Right atrium auricular region (tissue), 2 donors: ENCODE data around the gene SEPTIN11. TPM values are rescaled to one million over a fixed set of nuclear protein-coding genes. Genes with fewer than 3 reads are reported as not detected.

ENCODE experiments used
- DNase-seq: peaks from one replicate; pipeline ENCODE4 v3.0.0-alpha.2; 2019; ENCODE audit warnings: low spot score
- H3K27ac ChIP-seq, 2 donors: fragments of 200-600 bp; sonication (generic); 1 replicate in 1 of 2; 2 replicates in 1 of 2; pipeline ENCODE4 v1.5.1; 2016 to 2019
- H3K27me3 ChIP-seq, 2 donors: fragments of 200-600 bp; sonication (generic); one replicate each; pipeline versions ENCODE4 v1.5.1 to v1.6.0; 2017 to 2019
- H3K36me3 ChIP-seq: fragments of 200-600 bp; sonication (generic); one replicate; pipeline ENCODE4 v1.5.1; 2016
- H3K4me1 ChIP-seq, 2 donors: fragments of 200-600 bp; sonication (generic); one replicate each; pipeline versions ENCODE4 v1.5.1 to v1.6.0; 2017 to 2019
- H3K4me3 ChIP-seq, 2 donors: fragments of 200-600 bp; sonication (generic); 1 replicate in 1 of 2; 2 replicates in 1 of 2; pipeline ENCODE4 v1.5.1; 2017 to 2019; ENCODE audit warnings: mild to moderate bottlenecking in 1 of 2, moderate library complexity in 1 of 2
- H3K9me3 ChIP-seq, 2 donors: fragments of 200-600 bp; sonication (generic); one replicate each; pipeline ENCODE4 v1.5.1; 2019
- CTCF ChIP-seq, 2 donors: fragments of 200-600 bp; sonication (generic); IDR thresholded peaks; one replicate each; pipeline ENCODE4 v1.5.1; 2019; ENCODE audit warnings: antibody characterized with exemption in 2 of 2
- total RNA-seq, 2 donors: library from RNA; depleted of rRNA; stranded (reverse); fragments of >200 nt; gene quantifications; one replicate each; pipeline ENCODE4 v1.1.0, GENCODE V29; 2016

Gene SEPTIN11
- total RNA-seq, 2 donors from 2014 or later: 34.9 to 59.0 TPM

GRCh38 chr4:76989391-76990061 lies 40.0 kb downstream of the SEPTIN11 start:
- Histone ChIP-seq H3K4me3 (no peak overlapping the region), H3K27ac (no peak overlapping the region), H3K4me1 (peaks cover 0 to 38% of the 10 kb centered on the region in 2 donors), H3K36me3 (no peaks in the 10 kb centered on the region), H3K27me3 (no peaks in the 10 kb centered on the region), H3K9me3 (no peaks in the 10 kb centered on the region)
- TF ChIP-seq CTCF (IDR thresholded peaks at IDR 0.05): no peak
- DNase-seq: no peak

- no peak overlapping the region for H3K27ac ChIP-seq
- no peak for DNase-seq
- H3K4me1 ChIP-seq: peaks cover 0 to 28% of the 10 kb centered on the region in 2 donors
- H3K27me3 ChIP-seq: no peaks in the 10 kb centered on the region
- H3K4me3 ChIP-seq: no peak overlapping the region
- no peaks in the 10 kb centered on the region for H3K36me3 ChIP-seq
- H3K9me3 ChIP-seq: no peaks in the 10 kb centered on the region
- no peak for TF ChIP-seq CTCF (IDR thresholded peaks at IDR 0.05)
Observed at GRCh38 chr4:76990288-76991080, 40.9 kb downstream of the SEPTIN11 start.

GRCh38 chr4:76991161-76991660 lies 41.7 kb downstream of the SEPTIN11 start:
- H3K27me3 ChIP-seq: no peaks in the 10 kb centered on the region
- no peak overlapping the region for H3K4me3 ChIP-seq
- no peak for TF ChIP-seq CTCF (IDR thresholded peaks at IDR 0.05)
- peaks cover 0 to 21% of the 10 kb centered on the region in 2 donors for H3K4me1 ChIP-seq
- H3K9me3 ChIP-seq: no peaks in the 10 kb centered on the region
- DNase-seq: no peak
- H3K36me3 ChIP-seq: no peaks in the 10 kb centered on the region
- H3K27ac ChIP-seq: no peak overlapping the region

GRCh38 chr4:76993787-76994641 lies 44.5 kb downstream of the SEPTIN11 start:
- Histone ChIP-seq H3K27me3 (no peaks in the 10 kb centered on the region), H3K27ac (no peak overlapping the region), H3K4me1 (peaks cover 0 to 13% of the 10 kb centered on the region in 2 donors), H3K9me3 (no peaks in the 10 kb centered on the region), H3K4me3 (no peak overlapping the region), H3K36me3 (no peaks in the 10 kb centered on the region)
- no peak for DNase-seq
- no peak for TF ChIP-seq CTCF (IDR thresholded peaks at IDR 0.05)

- Histone ChIP-seq H3K4me3 (no peak overlapping the region), H3K27ac (no peak overlapping the region), H3K9me3 (no peaks in the 10 kb centered on the region), H3K36me3 (no peaks in the 10 kb centered on the region), H3K4me1 (peaks cover 0 to 13% of the 10 kb centered on the region in 2 donors), H3K27me3 (no peaks in the 10 kb centered on the region)
- no peak for TF ChIP-seq CTCF (IDR thresholded peaks at IDR 0.05)
- no peak for DNase-seq
Observed at GRCh38 chr4:76995776-76996175, 46.2 kb downstream of the SEPTIN11 start.
